HG02571 (cell line): Measurements from ENCODE around the gene SLC16A1.
"Not testable (repeated sequence)": the region's sequence is repeated elsewhere in the genome, so short reads cannot be mapped to it uniquely, and the experiment has no call there.

Experiments used
- ATAC-seq: cut with Tn5 transposase; IDR thresholded peaks from one replicate; pipeline ENCODE4 v1.9.1; 2021; ENCODE audit warnings: mild to moderate bottlenecking, moderate library complexity; ENCODE audit not compliant: unreplicated experiment

SLC16A1 gene

GRCh38 chr1:112887599-112888283, 68.3 kb downstream of the SLC16A1 start:
- no peak for ATAC-seq

GRCh38 chr1:112884996-112885395, 71.0 kb downstream of the SLC16A1 start:
- ATAC-seq, result not testable (repeated sequence)

- no peak for ATAC-seq
These were observed 73.7 kb downstream of the SLC16A1 start for GRCh38 chr1:112882271-112882744.

GRCh38 chr1:112881742-112882127, 74.3 kb downstream of the SLC16A1 start:
- no peak for ATAC-seq

- ATAC-seq, result no peak
These were observed 76.2 kb downstream of the SLC16A1 start for GRCh38 chr1:112879834-112880233.

- no peak for ATAC-seq
These were observed 77.7 kb downstream of the SLC16A1 start for GRCh38 chr1:112878321-112878720.

- no peak for ATAC-seq
These were observed 78.2 kb downstream of the SLC16A1 start for GRCh38 chr1:112877750-112878149.

GRCh38 chr1:112876315-112876714, 79.7 kb downstream of the SLC16A1 start:
- ATAC-seq, result no peak

- ATAC-seq, result no peak
These were observed 83.4 kb downstream of the SLC16A1 start for GRCh38 chr1:112872551-112872962.

GRCh38 chr1:112870887-112871646, 84.9 kb downstream of the SLC16A1 start:
- ATAC-seq, result no peak

- no peak for ATAC-seq
These were observed 86.1 kb downstream of the SLC16A1 start for GRCh38 chr1:112869895-112870294.

GRCh38 chr1:112868191-112868590, 87.8 kb downstream of the SLC16A1 start:
- ATAC-seq, result no peak

- no peak for ATAC-seq
These were observed 89.0 kb downstream of the SLC16A1 start for GRCh38 chr1:112866981-112867380.

- ATAC-seq, result no peak
These were observed 89.8 kb downstream of the SLC16A1 start for GRCh38 chr1:112866151-112866550.

GRCh38 chr1:112862753-112863426, 93.1 kb downstream of the SLC16A1 start:
- no peak for ATAC-seq
